ENCODE results near the gene TMEM223.

DNA sequence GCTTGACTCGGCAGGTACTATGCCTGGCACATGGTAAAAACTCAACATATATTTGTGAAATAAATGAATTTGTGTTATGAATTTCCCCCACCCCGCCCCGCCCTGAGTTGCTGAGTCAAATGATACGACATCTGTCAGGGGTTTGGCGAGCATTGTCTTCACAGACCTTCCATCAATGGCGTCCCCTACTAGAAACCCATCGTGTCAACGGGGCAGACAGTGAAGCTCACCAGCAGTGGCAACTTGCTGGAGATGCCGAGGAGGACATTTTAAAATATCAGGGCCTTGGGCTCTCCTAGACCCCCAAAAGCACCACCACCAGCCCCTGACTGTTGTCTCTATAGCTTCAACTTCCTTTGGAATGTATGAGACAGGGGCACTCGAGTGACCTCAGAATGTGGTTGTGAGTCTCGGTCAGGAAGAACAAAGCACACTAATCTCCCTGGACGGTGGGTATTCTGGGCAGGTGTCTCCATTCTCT lies 14.2 kb upstream of the TMEM223 start:
- TF ChIP-seq, protein P1, sequence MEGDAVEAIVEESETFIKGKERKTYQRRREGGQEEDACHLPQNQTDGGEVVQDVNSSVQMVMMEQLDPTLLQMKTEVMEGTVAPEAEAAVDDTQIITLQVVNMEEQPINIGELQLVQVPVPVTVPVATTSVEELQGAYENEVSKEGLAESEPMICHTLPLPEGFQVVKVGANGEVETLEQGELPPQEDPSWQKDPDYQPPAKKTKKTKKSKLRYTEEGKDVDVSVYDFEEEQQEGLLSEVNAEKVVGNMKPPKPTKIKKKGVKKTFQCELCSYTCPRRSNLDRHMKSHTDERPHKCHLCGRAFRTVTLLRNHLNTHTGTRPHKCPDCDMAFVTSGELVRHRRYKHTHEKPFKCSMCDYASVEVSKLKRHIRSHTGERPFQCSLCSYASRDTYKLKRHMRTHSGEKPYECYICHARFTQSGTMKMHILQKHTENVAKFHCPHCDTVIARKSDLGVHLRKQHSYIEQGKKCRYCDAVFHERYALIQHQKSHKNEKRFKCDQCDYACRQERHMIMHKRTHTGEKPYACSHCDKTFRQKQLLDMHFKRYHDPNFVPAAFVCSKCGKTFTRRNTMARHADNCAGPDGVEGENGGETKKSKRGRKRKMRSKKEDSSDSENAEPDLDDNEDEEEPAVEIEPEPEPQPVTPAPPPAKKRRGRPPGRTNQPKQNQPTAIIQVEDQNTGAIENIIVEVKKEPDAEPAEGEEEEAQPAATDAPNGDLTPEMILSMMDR (IDR thresholded peaks at IDR 0.05 in 2 of 3, conservative IDR thresholded peaks at IDR 0.05 in 1 of 3; ENCODE audit: insufficient read depth in 2 of 3, low read depth in 1 of 3, low read length in 3 of 3) = no peak
- TF ChIP-seq OTX1 (CRISPR knock-in tag; IDR thresholded peaks at IDR 0.05) (no peak), ZBTB17 (CRISPR knock-in tag; IDR thresholded peaks at IDR 0.05) (no peak), HDAC2 (IDR thresholded peaks at IDR 0.05) (no peak), GTF2F1 (IDR thresholded peaks at IDR 0.05; ENCODE audit: low read depth, low read length) (no peak)

Data from K562 (cell line).